HepG2 (cell line): ENCODE results near the gene SC5D. TPM values are rescaled to one million over a fixed set of nuclear protein-coding genes. Genes with fewer than 3 reads are reported as not detected.

ENCODE experiments used
- AGO1 ChIP-seq: fragments of 200-400 bp; formaldehyde crosslinking; IDR thresholded peaks from 2 replicates; pipeline ENCODE4 v1.6.1; 2017; ENCODE audit warnings: mild to moderate bottlenecking, low read depth, low read length, moderate library complexity; ENCODE audit not compliant: poor library complexity, severe bottlenecking
- DR1 ChIP-seq: sonication (generic); formaldehyde crosslinking; IDR thresholded peaks from 2 replicates; pipeline ENCODE4 v1.8.0; 2021; ENCODE audit warnings: mild to moderate bottlenecking, missing genetic modification reagents, inconsistent platforms
- EZH2 ChIP-seq: conservative IDR thresholded peaks from 2 replicates; pipeline ENCODE4 v1.6.1; 2012; ENCODE audit warnings: mild to moderate bottlenecking, low read depth, low read length, moderate library complexity
- KLF11 ChIP-seq: IDR thresholded peaks from 2 replicates; pipeline ENCODE4 v1.6.1; 2016; ENCODE audit warnings: missing compliant biosample characterization
- KMT2A ChIP-seq: sonication (generic); formaldehyde crosslinking; IDR thresholded peaks from 2 replicates; pipeline ENCODE4 v1.4.0; 2020; ENCODE audit warnings: missing genetic modification reagents
- MED8 ChIP-seq: sonication (generic); formaldehyde crosslinking; IDR thresholded peaks from 2 replicates; pipeline ENCODE4 v1.8.1; 2023; ENCODE audit warnings: mild to moderate bottlenecking, missing genetic modification reagents; ENCODE audit not compliant: insufficient replicate concordance
- NCOA5 ChIP-seq: sonication (generic); formaldehyde crosslinking; IDR thresholded peaks from 2 replicates; pipeline ENCODE4 v1.4.0; 2020; ENCODE audit warnings: missing genetic modification reagents
- PLRG1 ChIP-seq: fragments of 450-650 bp; conservative IDR thresholded peaks from 2 replicates; pipeline ENCODE4 v1.6.1; 2016
- SATB2 ChIP-seq: sonication (generic); formaldehyde crosslinking; IDR thresholded peaks from 2 replicates; pipeline ENCODE4 v1.5.0; 2020; ENCODE audit warnings: missing genetic modification reagents
- ZFP1 ChIP-seq: IDR thresholded peaks from 2 replicates; pipeline ENCODE4 v1.6.1; 2016
- ZFX ChIP-seq: sonication (generic); formaldehyde crosslinking; IDR thresholded peaks from 2 replicates; pipeline ENCODE4 v1.4.0; 2020; ENCODE audit warnings: mild to moderate bottlenecking, low read depth, missing genetic modification reagents, moderate library complexity
- ZNF121 ChIP-seq: sonication (generic); formaldehyde crosslinking; IDR thresholded peaks from 2 replicates; pipeline ENCODE4 v1.5.0; 2020; ENCODE audit warnings: mild to moderate bottlenecking, missing genetic modification reagents
- ZNF224 ChIP-seq: sonication (generic); formaldehyde crosslinking; IDR thresholded peaks from 2 replicates; pipeline ENCODE4 v1.5.0; 2020; ENCODE audit warnings: mild to moderate bottlenecking, missing genetic modification reagents
- ZNF441 ChIP-seq: sonication (generic); formaldehyde crosslinking; IDR thresholded peaks from 2 replicates; pipeline ENCODE4 v1.7.0; 2021; ENCODE audit warnings: missing genetic modification reagents, borderline replicate concordance
- ZNF543 ChIP-seq: sonication (generic); formaldehyde crosslinking; IDR thresholded peaks from 2 replicates; pipeline ENCODE4 v1.4.0; 2020; ENCODE audit warnings: mild to moderate bottlenecking, missing genetic modification reagents
- ZNF781 ChIP-seq: sonication (generic); formaldehyde crosslinking; IDR thresholded peaks from 2 replicates; pipeline ENCODE4 v1.5.1; 2020; ENCODE audit warnings: borderline replicate concordance, mild to moderate bottlenecking, missing genetic modification reagents; ENCODE audit errors: not compliant biosample characterization
- polyA plus RNA-seq, 8 experiments: library from polyadenylated mRNA; depleted of rRNA in 3 of 8; stranded (reverse) in 7 of 8; unstranded in 1 of 8; fragments of >200 nt; fragmentation: Illumina TruSeq in 4 of 8; extraction: Trizol in 4 of 8; gene quantifications; 2 replicates each; pipeline versions ENCODE4 v1.2.1 to v1.2.3, GENCODE V29; 2011 to 2016; ENCODE audit warnings: low read depth in 4 of 8, missing spikeins in 1 of 8, mixed read lengths in 1 of 8; ENCODE audit not compliant: insufficient read depth in 1 of 8
- total RNA-seq, 5 experiments: library from RNA; depleted of rRNA; stranded (reverse); fragments of >200 nt; fragmentation: Illumina TruSeq; extraction: Trizol; gene quantifications; 2 replicates each; pipeline ENCODE4 v1.2.3, GENCODE V29; 2016; ENCODE audit warnings: low read depth in 1 of 5
- TF ChIP-seq, protein P1 (sequence below): sonication (generic); formaldehyde crosslinking; IDR thresholded peaks from 2 replicates; pipeline ENCODE4 v1.9.0; 2022; ENCODE audit warnings: low read depth, missing genetic modification reagents
- TF ChIP-seq, protein P2 (sequence below): sonication (generic); formaldehyde crosslinking; IDR thresholded peaks from 2 replicates; pipeline ENCODE4 v1.5.0; 2020; ENCODE audit warnings: mild to moderate bottlenecking, missing genetic modification reagents, borderline replicate concordance
- TF ChIP-seq, protein P3 (sequence below): sonication (generic); formaldehyde crosslinking; IDR thresholded peaks from 2 replicates; pipeline ENCODE4 v1.5.0; 2020; ENCODE audit warnings: missing genetic modification reagents
- TF ChIP-seq, protein P4 (sequence below): IDR thresholded peaks from 2 replicates; pipeline ENCODE4 v1.6.1; 2016; ENCODE audit warnings: low read depth, control low read depth

The SC5D gene
- total and polyA plus RNA-seq, 2 of the 13 experiments (the other 11 are each of a cell fraction or from before 2014, with no cell fraction given) = 84.4 to 155 TPM

DNA sequence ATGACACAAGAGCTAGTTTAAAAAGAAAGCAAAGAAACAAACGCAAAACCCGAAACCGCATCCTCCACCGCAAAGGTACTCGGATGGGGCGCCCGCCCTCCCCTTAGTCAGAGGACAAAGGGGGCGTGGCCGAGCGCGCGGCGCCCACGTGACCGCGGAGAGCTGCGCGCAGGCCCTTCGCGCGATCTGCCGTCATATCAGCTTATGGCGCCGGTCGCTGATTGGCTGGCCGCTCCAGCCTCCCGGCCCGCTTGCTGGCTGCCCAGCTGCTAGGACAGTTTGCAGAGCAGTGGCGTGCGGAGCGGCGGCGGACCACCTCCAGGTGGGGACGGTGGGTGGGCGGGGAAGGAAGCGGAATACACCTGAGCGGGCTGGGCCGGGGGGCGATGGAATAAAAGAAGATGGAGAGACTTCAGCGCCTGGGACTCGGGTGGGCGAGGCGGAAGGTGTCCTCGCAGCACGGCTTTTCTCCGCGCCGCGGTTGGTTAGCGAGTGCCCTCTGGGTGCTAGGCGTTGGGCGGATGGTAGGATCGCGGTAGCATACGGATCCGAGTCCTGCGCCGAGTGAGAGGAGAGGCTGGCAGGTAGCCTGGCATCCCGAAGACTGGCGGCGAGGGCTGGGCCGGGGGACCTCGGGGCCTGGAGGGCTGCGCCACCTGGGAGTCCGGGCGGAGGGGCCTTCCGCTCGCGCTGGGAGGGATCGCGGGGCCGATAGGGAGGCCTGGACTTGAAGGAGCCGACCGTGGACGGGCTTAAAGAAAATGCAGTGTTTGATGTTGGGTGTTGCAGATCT, at the start of gene SC5D (continued):
- TF ChIP-seq AGO1 (peak; percentile 26), ZNF543 (CRISPR knock-in tag) (peak; percentile 67), DR1 (peak; percentile 92), KMT2A (peak; percentile 95), EZH2 (no peak), NCOA5 (CRISPR knock-in tag) (no peak), SATB2 (CRISPR knock-in tag) (no peak; the same call in 1 of the 2 replicates), ZFP1 (CRISPR knock-in tag) (0 out of 2 replicates have a peak, but pooled peaks have one; percentile 23), PLRG1 (no peak), ZFX (CRISPR knock-in tag) (peak; percentile 93), MED8 (CRISPR knock-in tag) (peak; percentile 72), KLF11 (CRISPR knock-in tag) (peak; percentile 53; the same call in 1 of the 2 replicates), ZNF781 (CRISPR knock-in tag) (no peak), ZNF224 (no peak; the same call in 1 of the 2 replicates), ZNF121 (no peak), ZNF441 (no peak)
- TF ChIP-seq, protein P1, sequence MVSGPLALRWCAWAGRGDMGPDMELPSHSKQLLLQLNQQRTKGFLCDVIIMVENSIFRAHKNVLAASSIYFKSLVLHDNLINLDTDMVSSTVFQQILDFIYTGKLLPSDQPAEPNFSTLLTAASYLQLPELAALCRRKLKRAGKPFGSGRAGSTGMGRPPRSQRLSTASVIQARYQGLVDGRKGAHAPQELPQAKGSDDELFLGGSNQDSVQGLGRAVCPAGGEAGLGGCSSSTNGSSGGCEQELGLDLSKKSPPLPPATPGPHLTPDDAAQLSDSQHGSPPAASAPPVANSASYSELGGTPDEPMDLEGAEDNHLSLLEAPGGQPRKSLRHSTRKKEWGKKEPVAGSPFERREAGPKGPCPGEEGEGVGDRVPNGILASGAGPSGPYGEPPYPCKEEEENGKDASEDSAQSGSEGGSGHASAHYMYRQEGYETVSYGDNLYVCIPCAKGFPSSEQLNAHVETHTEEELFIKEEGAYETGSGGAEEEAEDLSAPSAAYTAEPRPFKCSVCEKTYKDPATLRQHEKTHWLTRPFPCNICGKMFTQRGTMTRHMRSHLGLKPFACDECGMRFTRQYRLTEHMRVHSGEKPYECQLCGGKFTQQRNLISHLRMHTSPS (CRISPR knock-in tag) = no peak
- TF ChIP-seq, protein P2, sequence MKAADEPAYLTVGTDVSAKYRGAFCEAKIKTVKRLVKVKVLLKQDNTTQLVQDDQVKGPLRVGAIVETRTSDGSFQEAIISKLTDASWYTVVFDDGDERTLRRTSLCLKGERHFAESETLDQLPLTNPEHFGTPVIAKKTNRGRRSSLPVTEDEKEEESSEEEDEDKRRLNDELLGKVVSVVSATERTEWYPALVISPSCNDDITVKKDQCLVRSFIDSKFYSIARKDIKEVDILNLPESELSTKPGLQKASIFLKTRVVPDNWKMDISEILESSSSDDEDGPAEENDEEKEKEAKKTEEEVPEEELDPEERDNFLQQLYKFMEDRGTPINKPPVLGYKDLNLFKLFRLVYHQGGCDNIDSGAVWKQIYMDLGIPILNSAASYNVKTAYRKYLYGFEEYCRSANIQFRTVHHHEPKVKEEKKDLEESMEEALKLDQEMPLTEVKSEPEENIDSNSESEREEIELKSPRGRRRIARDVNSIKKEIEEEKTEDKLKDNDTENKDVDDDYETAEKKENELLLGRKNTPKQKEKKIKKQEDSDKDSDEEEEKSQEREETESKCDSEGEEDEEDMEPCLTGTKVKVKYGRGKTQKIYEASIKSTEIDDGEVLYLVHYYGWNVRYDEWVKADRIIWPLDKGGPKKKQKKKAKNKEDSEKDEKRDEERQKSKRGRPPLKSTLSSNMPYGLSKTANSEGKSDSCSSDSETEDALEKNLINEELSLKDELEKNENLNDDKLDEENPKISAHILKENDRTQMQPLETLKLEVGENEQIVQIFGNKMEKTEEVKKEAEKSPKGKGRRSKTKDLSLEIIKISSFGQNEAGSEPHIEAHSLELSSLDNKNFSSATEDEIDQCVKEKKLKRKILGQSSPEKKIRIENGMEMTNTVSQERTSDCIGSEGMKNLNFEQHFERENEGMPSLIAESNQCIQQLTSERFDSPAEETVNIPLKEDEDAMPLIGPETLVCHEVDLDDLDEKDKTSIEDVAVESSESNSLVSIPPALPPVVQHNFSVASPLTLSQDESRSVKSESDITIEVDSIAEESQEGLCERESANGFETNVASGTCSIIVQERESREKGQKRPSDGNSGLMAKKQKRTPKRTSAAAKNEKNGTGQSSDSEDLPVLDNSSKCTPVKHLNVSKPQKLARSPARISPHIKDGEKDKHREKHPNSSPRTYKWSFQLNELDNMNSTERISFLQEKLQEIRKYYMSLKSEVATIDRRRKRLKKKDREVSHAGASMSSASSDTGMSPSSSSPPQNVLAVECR (CRISPR knock-in tag) = peak; percentile 83; the same call in 1 of the 2 replicates
- TF ChIP-seq, protein P3, sequence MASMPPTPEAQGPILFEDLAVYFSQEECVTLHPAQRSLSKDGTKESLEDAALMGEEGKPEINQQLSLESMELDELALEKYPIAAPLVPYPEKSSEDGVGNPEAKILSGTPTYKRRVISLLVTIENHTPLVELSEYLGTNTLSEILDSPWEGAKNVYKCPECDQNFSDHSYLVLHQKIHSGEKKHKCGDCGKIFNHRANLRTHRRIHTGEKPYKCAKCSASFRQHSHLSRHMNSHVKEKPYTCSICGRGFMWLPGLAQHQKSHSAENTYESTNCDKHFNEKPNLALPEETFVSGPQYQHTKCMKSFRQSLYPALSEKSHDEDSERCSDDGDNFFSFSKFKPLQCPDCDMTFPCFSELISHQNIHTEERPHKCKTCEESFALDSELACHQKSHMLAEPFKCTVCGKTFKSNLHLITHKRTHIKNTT = no peak
- TF ChIP-seq, protein P4, sequence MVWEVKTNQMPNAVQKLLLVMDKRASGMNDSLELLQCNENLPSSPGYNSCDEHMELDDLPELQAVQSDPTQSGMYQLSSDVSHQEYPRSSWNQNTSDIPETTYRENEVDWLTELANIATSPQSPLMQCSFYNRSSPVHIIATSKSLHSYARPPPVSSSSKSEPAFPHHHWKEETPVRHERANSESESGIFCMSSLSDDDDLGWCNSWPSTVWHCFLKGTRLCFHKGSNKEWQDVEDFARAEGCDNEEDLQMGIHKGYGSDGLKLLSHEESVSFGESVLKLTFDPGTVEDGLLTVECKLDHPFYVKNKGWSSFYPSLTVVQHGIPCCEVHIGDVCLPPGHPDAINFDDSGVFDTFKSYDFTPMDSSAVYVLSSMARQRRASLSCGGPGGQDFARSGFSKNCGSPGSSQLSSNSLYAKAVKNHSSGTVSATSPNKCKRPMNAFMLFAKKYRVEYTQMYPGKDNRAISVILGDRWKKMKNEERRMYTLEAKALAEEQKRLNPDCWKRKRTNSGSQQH = 0 out of 2 replicates have a peak, but pooled peaks have one; percentile 69
